Measurements from ENCODE around the gene CEP120. TPM values are rescaled to one million over a fixed set of nuclear protein-coding genes. Genes with fewer than 3 reads are reported as not detected.

Gene CEP120
- total and polyA plus RNA-seq, 8 donors = 3.5 to 27.5 (median 4.9) TPM

DNA sequence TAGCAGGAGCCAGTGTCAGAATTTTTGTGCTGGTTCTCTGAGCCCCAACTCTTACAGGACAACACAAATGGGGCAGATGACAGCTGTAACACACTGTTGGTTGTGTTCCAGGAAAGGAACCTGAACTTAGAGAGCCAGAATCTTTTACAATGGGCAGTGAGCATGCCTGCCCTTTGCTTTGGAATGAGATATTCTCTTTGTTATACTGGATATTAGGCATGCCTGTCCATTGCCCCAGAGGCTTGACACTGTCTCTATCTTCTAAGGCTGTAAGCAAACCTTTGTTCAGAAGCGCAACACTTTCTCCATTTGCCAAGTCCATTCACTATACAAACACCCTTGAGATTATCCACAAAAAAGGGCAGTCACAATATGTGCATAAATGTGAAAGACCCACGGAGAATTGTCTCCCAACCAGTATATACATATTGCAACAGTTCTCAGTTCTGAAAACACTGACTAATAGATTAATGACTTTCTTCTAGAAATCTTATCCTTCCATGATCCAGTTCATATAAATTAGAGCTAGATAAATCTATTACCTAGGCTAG, 26.3 kb upstream of the CEP120 start:
- no peaks in the 10 kb centered on the region for H3K4me1 ChIP-seq
- H3K27ac ChIP-seq = no peak overlapping the region
- 38 to 64% (median 46%) methylated on average over 2 of the region's 2 CpGs for WGBS, 5 donors
- no peaks in the 10 kb centered on the region for H3K9me3 ChIP-seq
- no peak for TF ChIP-seq EP300 (IDR thresholded peaks at IDR 0.05)
- no peak for DNase-seq
- H3K36me3 ChIP-seq = no peaks in the 10 kb centered on the region
- intact Hi-C loops (cut with DNase I; ENCODE audit: low total_unique reads) = no loop called here
- H3K27me3 ChIP-seq = no peaks in the 10 kb centered on the region
- H3K4me3 ChIP-seq = no peak overlapping the region

DNA sequence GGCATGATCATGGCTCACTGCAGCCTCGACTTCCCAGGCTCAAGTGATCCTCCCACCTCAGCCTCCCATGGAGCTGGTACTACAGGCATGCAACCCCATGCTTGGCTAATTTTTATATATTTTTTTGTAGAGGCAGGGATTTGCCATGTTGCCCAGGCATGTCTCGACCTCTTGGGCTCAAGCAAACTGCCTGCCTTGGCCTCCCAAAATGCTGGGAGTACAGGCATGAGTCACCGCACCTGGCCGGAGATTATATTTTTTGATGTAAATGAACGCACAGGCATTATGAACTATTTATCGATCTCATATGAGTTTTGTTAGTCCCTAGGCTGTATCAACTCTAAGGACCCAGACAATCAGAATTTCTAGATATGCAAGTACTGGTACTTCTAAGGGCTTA, 25.5 kb upstream of the CEP120 start:
- 79 to 94% (median 89%) methylated on average over 6 of the region's 6 CpGs for WGBS, 5 donors
- TF ChIP-seq, protein P1, sequence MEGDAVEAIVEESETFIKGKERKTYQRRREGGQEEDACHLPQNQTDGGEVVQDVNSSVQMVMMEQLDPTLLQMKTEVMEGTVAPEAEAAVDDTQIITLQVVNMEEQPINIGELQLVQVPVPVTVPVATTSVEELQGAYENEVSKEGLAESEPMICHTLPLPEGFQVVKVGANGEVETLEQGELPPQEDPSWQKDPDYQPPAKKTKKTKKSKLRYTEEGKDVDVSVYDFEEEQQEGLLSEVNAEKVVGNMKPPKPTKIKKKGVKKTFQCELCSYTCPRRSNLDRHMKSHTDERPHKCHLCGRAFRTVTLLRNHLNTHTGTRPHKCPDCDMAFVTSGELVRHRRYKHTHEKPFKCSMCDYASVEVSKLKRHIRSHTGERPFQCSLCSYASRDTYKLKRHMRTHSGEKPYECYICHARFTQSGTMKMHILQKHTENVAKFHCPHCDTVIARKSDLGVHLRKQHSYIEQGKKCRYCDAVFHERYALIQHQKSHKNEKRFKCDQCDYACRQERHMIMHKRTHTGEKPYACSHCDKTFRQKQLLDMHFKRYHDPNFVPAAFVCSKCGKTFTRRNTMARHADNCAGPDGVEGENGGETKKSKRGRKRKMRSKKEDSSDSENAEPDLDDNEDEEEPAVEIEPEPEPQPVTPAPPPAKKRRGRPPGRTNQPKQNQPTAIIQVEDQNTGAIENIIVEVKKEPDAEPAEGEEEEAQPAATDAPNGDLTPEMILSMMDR (IDR thresholded peaks at IDR 0.05) = no peak
- TF ChIP-seq POLR2AphosphoS5 (IDR thresholded peaks at IDR 0.05) (no peak), EP300 (IDR thresholded peaks at IDR 0.05) (no peak), POLR2A (IDR thresholded peaks at IDR 0.05) (no peak)
- Histone ChIP-seq H3K27me3 (no peaks in the 10 kb centered on the region), H3K4me1 (no peaks in the 10 kb centered on the region), H3K4me3 (no peak overlapping the region), H3K27ac (no peak overlapping the region), H3K9me3 (no peaks in the 10 kb centered on the region), H3K36me3 (no peaks in the 10 kb centered on the region)
- no peak for DNase-seq
- intact Hi-C loops (cut with DNase I; ENCODE audit: low total_unique reads) = no loop called here

DNA sequence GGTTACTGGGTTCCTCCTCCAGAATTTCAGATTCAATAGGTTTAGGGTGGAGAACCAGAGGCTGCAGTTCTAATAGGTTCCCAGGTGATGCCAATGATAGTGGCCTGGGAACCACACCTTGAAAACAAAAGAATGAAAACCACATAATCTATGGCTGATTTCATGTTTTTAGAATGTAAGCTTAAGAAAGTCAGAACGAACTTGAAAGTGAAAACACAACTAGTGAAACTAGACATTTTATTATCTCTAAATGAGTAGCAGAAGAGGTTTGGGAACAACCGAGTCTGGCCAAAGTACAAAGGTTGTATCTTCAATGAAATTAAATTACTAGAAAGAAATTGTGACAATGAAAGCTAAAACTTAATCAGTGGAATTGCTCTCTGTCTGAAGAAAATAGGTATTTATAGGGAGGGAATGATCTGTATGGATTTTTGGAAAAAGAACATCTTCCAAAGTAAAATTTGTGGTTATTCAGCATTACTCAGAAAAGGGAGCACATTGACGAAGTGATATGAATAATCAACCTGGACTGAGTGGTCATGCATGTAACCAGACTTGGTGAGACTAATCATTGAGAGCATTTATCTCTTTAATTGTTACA, 24.9 kb upstream of the CEP120 start:
- Histone ChIP-seq H3K27me3 (no peaks in the 10 kb centered on the region), H3K9me3 (no peaks in the 10 kb centered on the region)
- 57 to 69% (median 66%) methylated on average over 3 of the region's 3 CpGs for WGBS, 5 donors

DNA sequence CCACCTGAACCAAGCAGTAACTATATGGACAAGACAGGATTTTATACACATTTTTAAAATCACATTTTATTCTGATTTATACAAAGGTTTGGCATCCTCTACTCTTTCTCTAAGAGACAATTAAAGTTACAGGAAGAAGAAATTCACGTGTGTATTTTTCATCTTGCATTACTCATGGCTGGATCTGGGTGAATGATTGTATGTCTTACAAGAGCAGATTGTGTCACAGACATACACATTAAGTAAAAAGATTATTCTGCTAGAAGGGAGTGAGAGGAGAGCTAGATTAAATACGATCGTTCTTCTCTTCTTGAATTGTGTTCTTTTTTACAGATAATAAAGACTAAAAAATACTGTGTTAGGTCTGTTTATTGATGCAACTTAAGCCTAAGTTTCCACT, 20.8 kb upstream of the CEP120 start:
- intact Hi-C loops (cut with DNase I; ENCODE audit: low total_unique reads) = no loop called here
- WGBS, 5 donors = 67 to 82% (median 75%) methylated on average over 3 of the region's 3 CpGs
- no peak for TF ChIP-seq POLR2AphosphoS5 (IDR thresholded peaks at IDR 0.05)
- no peak for TF ChIP-seq POLR2A (IDR thresholded peaks at IDR 0.05)
- TF ChIP-seq, protein P1 (IDR thresholded peaks at IDR 0.05) = no peak
- no peak for TF ChIP-seq EP300 (IDR thresholded peaks at IDR 0.05)

More for the DNA sequence above, 24.9 kb upstream of the CEP120 start:
- no peak overlapping the region for H3K4me3 ChIP-seq
- H3K4me1 ChIP-seq = no peaks in the 10 kb centered on the region
- TF ChIP-seq EP300 (IDR thresholded peaks at IDR 0.05) = no peak
- no peak for TF ChIP-seq POLR2A (IDR thresholded peaks at IDR 0.05)
- TF ChIP-seq, protein P1 (IDR thresholded peaks at IDR 0.05) = no peak
- TF ChIP-seq POLR2AphosphoS5 (IDR thresholded peaks at IDR 0.05) = no peak
- no peak for DNase-seq
- intact Hi-C loops (cut with DNase I; ENCODE audit: low total_unique reads) = no loop called here
- no peaks in the 10 kb centered on the region for H3K36me3 ChIP-seq
- H3K27ac ChIP-seq = no peak overlapping the region

DNA sequence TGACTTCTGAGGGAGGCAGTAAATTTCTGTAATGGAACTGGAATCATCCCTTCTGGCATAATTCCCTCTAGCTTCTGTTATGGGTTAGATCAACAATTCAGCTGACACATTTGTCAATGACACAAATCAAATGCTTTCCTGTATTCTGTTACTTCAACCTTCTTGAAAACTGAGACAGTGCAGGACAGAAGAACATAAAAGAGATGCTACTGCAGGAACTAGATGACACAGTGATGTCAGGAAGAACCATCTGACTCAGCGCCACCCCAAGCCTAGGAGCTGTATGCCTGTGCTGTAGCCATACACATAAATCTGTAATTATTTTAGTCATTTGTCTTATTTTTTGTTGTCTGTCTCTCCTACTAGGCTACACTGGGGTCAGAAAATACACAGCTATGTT, 18.2 kb upstream of the CEP120 start:
- H3K27ac ChIP-seq = no peak overlapping the region
- no peaks in the 10 kb centered on the region for H3K9me3 ChIP-seq
- WGBS, 5 donors = 85 to 94% (median 94%) methylated on average over 1 of the region's 1 CpG
- peaks cover 0 to 5% (median 0%) of the 10 kb centered on the region in 4 donors for H3K4me1 ChIP-seq
- intact Hi-C loops (cut with DNase I; ENCODE audit: low total_unique reads) = no loop called here
- H3K4me3 ChIP-seq = no peak overlapping the region
- no peaks in the 10 kb centered on the region for H3K27me3 ChIP-seq
- H3K36me3 ChIP-seq = no peaks in the 10 kb centered on the region
- DNase-seq = no peak
- TF ChIP-seq POLR2AphosphoS5 (IDR thresholded peaks at IDR 0.05) (no peak), POLR2A (IDR thresholded peaks at IDR 0.05) (no peak), EP300 (IDR thresholded peaks at IDR 0.05) (no peak)
- TF ChIP-seq, protein P1 (IDR thresholded peaks at IDR 0.05) = no peak

More for the DNA sequence above, 20.8 kb upstream of the CEP120 start:
- H3K27ac ChIP-seq = no peak overlapping the region
- H3K27me3 ChIP-seq = no peaks in the 10 kb centered on the region
- no peak overlapping the region for H3K4me3 ChIP-seq
- no peaks in the 10 kb centered on the region for H3K4me1 ChIP-seq
- DNase-seq = no peak
- H3K9me3 ChIP-seq = no peaks in the 10 kb centered on the region
- H3K36me3 ChIP-seq = no peaks in the 10 kb centered on the region
